GM13976 (cell line): ENCODE results near the gene ZNF609.

Experiments used
- DNase-seq: peaks from one replicate; pipeline ENCODE4 v3.0.0; 2012; ENCODE audit warnings: low spot score
- in situ Hi-C: fragments of 300-500 bp; cut with MboI; formaldehyde crosslinking; loops from one replicate; pipeline ENCODE4 v1.12.0; 2022; ENCODE audit warnings: low sequenced_read_pairs, mixed read lengths, inconsistent platforms; ENCODE audit not compliant: unreplicated experiment
- TF ChIP-seq, protein P1 (sequence below): IDR thresholded peaks from 2 replicates; pipeline ENCODE4 v1.5.1; 2012; ENCODE audit warnings: borderline replicate concordance, mild to moderate bottlenecking; ENCODE audit not compliant: insufficient read depth; ENCODE audit errors: extremely low read depth, missing control alignments, control extremely low read depth

ZNF609 gene, protein sequence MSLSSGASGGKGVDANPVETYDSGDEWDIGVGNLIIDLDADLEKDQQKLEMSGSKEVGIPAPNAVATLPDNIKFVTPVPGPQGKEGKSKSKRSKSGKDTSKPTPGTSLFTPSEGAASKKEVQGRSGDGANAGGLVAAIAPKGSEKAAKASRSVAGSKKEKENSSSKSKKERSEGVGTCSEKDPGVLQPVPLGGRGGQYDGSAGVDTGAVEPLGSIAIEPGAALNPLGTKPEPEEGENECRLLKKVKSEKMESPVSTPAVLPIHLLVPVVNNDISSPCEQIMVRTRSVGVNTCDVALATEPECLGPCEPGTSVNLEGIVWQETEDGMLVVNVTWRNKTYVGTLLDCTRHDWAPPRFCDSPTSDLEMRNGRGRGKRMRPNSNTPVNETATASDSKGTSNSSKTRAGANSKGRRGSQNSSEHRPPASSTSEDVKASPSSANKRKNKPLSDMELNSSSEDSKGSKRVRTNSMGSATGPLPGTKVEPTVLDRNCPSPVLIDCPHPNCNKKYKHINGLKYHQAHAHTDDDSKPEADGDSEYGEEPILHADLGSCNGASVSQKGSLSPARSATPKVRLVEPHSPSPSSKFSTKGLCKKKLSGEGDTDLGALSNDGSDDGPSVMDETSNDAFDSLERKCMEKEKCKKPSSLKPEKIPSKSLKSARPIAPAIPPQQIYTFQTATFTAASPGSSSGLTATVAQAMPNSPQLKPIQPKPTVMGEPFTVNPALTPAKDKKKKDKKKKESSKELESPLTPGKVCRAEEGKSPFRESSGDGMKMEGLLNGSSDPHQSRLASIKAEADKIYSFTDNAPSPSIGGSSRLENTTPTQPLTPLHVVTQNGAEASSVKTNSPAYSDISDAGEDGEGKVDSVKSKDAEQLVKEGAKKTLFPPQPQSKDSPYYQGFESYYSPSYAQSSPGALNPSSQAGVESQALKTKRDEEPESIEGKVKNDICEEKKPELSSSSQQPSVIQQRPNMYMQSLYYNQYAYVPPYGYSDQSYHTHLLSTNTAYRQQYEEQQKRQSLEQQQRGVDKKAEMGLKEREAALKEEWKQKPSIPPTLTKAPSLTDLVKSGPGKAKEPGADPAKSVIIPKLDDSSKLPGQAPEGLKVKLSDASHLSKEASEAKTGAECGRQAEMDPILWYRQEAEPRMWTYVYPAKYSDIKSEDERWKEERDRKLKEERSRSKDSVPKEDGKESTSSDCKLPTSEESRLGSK (N-terminal part only)

GRCh38 chr15:64460206-64460723 lies at the start of gene ZNF609:
Gene ZNF609 (plus strand): TSS chr15:64460578. CDS start chr15:64499420, 38,842 bp downstream.
- TF ChIP-seq, protein P1, sequence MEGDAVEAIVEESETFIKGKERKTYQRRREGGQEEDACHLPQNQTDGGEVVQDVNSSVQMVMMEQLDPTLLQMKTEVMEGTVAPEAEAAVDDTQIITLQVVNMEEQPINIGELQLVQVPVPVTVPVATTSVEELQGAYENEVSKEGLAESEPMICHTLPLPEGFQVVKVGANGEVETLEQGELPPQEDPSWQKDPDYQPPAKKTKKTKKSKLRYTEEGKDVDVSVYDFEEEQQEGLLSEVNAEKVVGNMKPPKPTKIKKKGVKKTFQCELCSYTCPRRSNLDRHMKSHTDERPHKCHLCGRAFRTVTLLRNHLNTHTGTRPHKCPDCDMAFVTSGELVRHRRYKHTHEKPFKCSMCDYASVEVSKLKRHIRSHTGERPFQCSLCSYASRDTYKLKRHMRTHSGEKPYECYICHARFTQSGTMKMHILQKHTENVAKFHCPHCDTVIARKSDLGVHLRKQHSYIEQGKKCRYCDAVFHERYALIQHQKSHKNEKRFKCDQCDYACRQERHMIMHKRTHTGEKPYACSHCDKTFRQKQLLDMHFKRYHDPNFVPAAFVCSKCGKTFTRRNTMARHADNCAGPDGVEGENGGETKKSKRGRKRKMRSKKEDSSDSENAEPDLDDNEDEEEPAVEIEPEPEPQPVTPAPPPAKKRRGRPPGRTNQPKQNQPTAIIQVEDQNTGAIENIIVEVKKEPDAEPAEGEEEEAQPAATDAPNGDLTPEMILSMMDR = no peak
- in situ Hi-C loops = no loop called here
- peak; percentile 89 for DNase-seq

DNA sequence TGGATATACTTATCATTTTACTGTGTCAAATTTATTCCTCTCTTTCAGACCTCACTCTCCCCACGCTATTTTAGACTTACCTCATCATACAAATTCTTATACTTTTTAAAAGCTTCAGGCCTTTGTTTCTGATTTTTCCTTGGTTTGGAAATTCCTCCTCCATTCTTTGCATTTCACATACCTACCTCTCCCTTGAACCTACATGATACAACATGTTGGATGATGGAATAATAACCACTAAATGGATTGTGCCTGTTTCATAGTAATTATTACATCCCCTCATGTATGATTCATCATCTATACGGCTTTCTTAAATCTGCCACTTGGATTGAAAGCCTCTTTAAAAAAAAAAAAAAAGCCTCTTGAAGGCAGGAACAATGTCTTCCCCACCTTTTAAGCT lies 48.2 kb upstream of the ZNF609 start:
- TF ChIP-seq, protein P1 = no peak
- in situ Hi-C loops = no loop called here
- DNase-seq = no peak

GRCh38 chr15:64422697-64423096 lies 37.7 kb upstream of the ZNF609 start:
- no peak for DNase-seq
- TF ChIP-seq, protein P1 = no peak
- in situ Hi-C loops = no loop called here

DNA sequence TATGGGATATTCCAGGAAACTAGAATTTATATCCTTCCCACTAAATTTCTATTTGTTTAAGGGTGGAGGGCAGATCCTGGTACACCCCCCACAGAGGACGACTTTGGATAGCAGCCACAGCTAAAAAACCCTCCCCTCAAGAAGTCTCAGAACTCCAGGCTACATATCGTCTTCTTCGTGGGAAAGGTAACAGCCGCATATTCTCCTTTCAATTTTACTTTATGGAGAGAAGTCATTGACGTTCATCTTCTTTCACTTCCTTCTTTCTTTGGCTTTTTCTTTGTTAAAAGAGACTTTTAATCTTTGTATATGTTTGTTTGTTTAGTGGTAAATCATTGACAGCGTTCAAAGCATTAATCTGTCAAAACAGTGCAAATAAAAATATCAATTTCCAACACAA lies 36.4 kb upstream of the ZNF609 start:
- in situ Hi-C loops = no loop called here
- TF ChIP-seq, protein P1 = no peak

DNA sequence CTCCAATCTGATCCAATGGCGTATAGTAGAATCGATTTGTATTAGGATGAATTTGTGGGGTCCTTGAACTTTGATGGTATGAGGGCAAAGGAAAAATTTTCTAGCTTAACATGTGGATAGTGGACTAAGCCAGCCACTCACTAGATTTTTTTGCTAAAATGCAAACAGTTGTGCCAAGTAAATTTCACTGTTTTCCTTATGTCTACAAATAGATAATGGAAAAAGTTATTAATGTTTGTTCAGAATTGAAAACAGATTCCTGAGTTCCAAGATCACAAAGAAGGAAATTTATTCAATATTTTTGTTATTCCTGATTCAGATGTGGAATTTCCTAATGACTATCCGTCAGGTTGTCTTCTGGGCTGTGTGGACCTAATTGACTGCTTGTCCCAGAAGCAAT lies 35.2 kb upstream of the ZNF609 start:
- in situ Hi-C loops = no loop called here
- TF ChIP-seq, protein P1 = no peak

More for the DNA sequence above, 36.4 kb upstream of the ZNF609 start:
- DNase-seq = peak; percentile 63

More for the DNA sequence above, 35.2 kb upstream of the ZNF609 start:
- no peak for DNase-seq
